BLaER1 treated with 17β-estradiol and CSF1 and Interleukin-3, amounts not matched to agents 10 nM and 100 nM (cell line): ENCODE results near the gene NPHP4.

ENCODE experiments used
- H3K27ac ChIP-seq, 11 experiments: shearing (Covaris generic); formaldehyde crosslinking; 2 replicates each; pipeline ENCODE4 v1.8.1; 2022
- H3K27me3 ChIP-seq, 11 experiments: shearing (Covaris generic); formaldehyde crosslinking; 2 replicates each; pipeline ENCODE4 v1.8.1; 2022
- H3K36me3 ChIP-seq, 11 experiments: shearing (Covaris generic); formaldehyde crosslinking; 2 replicates each; pipeline ENCODE4 v1.8.1; 2022
- H3K4me1 ChIP-seq, 10 experiments: shearing (Covaris generic); formaldehyde crosslinking; 2 replicates each; pipeline ENCODE4 v1.8.1; 2022
- H3K4me2 ChIP-seq, 11 experiments: shearing (Covaris generic); formaldehyde crosslinking; 2 replicates each; pipeline ENCODE4 v1.8.1; 2022
- H3K4me3 ChIP-seq, 10 experiments: shearing (Covaris generic); formaldehyde crosslinking; 2 replicates each; pipeline ENCODE4 v1.8.1; 2022
- H3K9ac ChIP-seq, 11 experiments: shearing (Covaris generic); formaldehyde crosslinking; 2 replicates each; pipeline ENCODE4 v1.8.1; 2022
- H3K9me3 ChIP-seq, 11 experiments: shearing (Covaris generic); formaldehyde crosslinking; replicated peaks in 1 of 11; 2 replicates each; pipeline ENCODE4 v1.8.1; 2022
- H4K20me1 ChIP-seq, 11 experiments: shearing (Covaris generic); formaldehyde crosslinking; 2 replicates each; pipeline ENCODE4 v1.8.1; 2022
- Cebpa-rat ChIP-seq, 11 experiments: shearing (Covaris generic); IDR thresholded peaks; 2 replicates each; pipeline ENCODE4 v1.8.1; 2022

Gene NPHP4

GRCh38 chr1:5908461-5909375, 83.5 kb downstream of the NPHP4 start:
- Histone ChIP-seq H3K36me3 (peaks cover 21 to 53% (median 34%) of the 10 kb centered on the region in 11 experiments), H3K4me2 (peak overlapping the region; percentile 27 to 83 (median 70)), H3K4me1 (peaks cover 11 to 48% (median 33%) of the 10 kb centered on the region in 10 experiments), H4K20me1 (peaks cover 0 to 35% (median 6%) of the 10 kb centered on the region in 11 experiments; a peak in 6 of 22 replicates), H3K27me3 (no peaks in the 10 kb centered on the region), H3K9ac (peak overlapping the region in 5 of 11 experiments; percentile 9 to 53 (median 45); a peak in 7 of 22 replicates), H3K27ac (peak overlapping the region in 5 of 11 experiments; percentile 8 to 45 (median 10); a peak in 6 of 22 replicates), H3K4me3 (no peak overlapping the region; a peak in 1 of 20 replicates), H3K9me3 (no peaks in the 10 kb centered on the region)
- no peak for TF ChIP-seq Cebpa-rat (IDR thresholded peaks at IDR 0.05)

- Histone ChIP-seq H3K27ac (no peak overlapping the region; a peak in 1 of 22 replicates), H4K20me1 (peaks cover 0 to 30% (median 6%) of the 10 kb centered on the region in 11 experiments; a peak in 6 of 22 replicates), H3K36me3 (peaks cover 27 to 60% (median 38%) of the 10 kb centered on the region in 11 experiments), H3K4me2 (peak overlapping the region in 10 of 11 experiments; percentile 27 to 83 (median 72); a peak in 19 of 22 replicates), H3K4me3 (no peak overlapping the region), H3K27me3 (no peaks in the 10 kb centered on the region), H3K9me3 (no peaks in the 10 kb centered on the region), H3K4me1 (peaks cover 11 to 45% (median 33%) of the 10 kb centered on the region in 10 experiments), H3K9ac (no peak overlapping the region)
- TF ChIP-seq Cebpa-rat (IDR thresholded peaks at IDR 0.05) = no peak
These were observed 84.3 kb downstream of the NPHP4 start for GRCh38 chr1:5907966-5908365.

DNA sequence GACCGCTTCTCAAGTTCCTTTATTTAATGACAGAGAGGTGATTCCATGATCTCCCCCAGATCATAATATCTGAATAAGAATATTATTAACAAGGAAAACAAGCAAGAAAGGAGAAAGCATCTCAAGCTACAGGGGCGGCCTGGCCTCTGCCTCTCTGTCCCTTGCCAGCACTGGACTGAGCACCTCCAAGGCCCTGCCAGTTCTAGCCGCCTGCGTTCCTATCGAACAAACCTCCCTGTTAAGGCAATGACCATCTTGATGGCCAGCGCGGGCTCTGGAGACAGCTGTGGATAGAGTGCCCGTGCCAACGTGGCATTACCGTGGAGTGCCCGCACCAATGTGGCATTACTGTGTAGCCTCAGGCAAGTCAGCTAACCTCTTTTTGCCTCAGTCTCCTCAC, 84.8 kb downstream of the NPHP4 start:
- Histone ChIP-seq H3K27me3 (no peaks in the 10 kb centered on the region), H3K4me3 (no peak overlapping the region), H3K27ac (no peak overlapping the region), H3K4me2 (peak overlapping the region in 4 of 11 experiments; percentile 73 to 83 (median 78); a peak in 4 of 22 replicates), H3K36me3 (peaks cover 27 to 66% (median 38%) of the 10 kb centered on the region in 11 experiments), H4K20me1 (peaks cover 0 to 30% (median 6%) of the 10 kb centered on the region in 11 experiments; a peak in 6 of 22 replicates), H3K9me3 (no peaks in the 10 kb centered on the region), H3K4me1 (peaks cover 11 to 46% (median 33%) of the 10 kb centered on the region in 10 experiments), H3K9ac (no peak overlapping the region)
- no peak for TF ChIP-seq Cebpa-rat (IDR thresholded peaks at IDR 0.05)

DNA sequence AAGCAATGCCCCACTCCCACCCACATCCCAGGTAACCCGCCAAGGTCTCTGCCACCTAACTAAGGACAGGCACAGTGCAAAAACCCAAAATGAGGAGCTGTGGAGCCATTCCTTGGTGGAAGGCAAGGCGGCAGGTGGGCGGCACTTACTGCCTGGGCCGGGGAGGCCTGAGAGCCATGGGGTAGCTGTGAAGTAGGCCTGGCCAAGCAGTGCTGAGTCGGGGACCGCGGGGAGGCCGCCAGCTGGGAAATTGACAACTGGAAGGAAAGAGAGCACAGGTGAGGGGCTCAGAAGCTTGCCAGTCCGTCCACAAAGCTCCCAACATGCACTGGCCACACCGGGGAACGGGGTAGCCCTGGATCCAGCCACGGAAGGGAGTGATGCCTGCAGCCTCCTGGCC, 85.3 kb downstream of the NPHP4 start:
- Histone ChIP-seq H3K9ac (no peak overlapping the region), H3K27me3 (no peaks in the 10 kb centered on the region), H3K4me1 (peaks cover 11 to 49% (median 38%) of the 10 kb centered on the region in 10 experiments), H3K27ac (no peak overlapping the region), H3K9me3 (no peaks in the 10 kb centered on the region), H3K4me2 (no peak overlapping the region), H4K20me1 (peaks cover 0 to 29% (median 6%) of the 10 kb centered on the region in 11 experiments; a peak in 6 of 22 replicates), H3K36me3 (peaks cover 27 to 66% (median 38%) of the 10 kb centered on the region in 11 experiments), H3K4me3 (no peak overlapping the region)
- TF ChIP-seq Cebpa-rat (IDR thresholded peaks at IDR 0.05) = no peak

GRCh38 chr1:5906116-5906515, 86.1 kb downstream of the NPHP4 start:
- Histone ChIP-seq H3K9me3 (no peaks in the 10 kb centered on the region), H3K27me3 (no peaks in the 10 kb centered on the region), H3K27ac (no peak overlapping the region), H3K9ac (no peak overlapping the region), H3K4me2 (no peak overlapping the region), H3K36me3 (peaks cover 27 to 64% (median 38%) of the 10 kb centered on the region in 11 experiments), H3K4me3 (no peak overlapping the region), H4K20me1 (peaks cover 0 to 25% (median 6%) of the 10 kb centered on the region in 11 experiments; a peak in 6 of 22 replicates), H3K4me1 (peaks cover 11 to 49% (median 39%) of the 10 kb centered on the region in 10 experiments)
- TF ChIP-seq Cebpa-rat (IDR thresholded peaks at IDR 0.05) = no peak

- H3K27me3 ChIP-seq = no peaks in the 10 kb centered on the region
- H3K36me3 ChIP-seq = peaks cover 27 to 62% (median 38%) of the 10 kb centered on the region in 11 experiments
- H3K9me3 ChIP-seq = no peaks in the 10 kb centered on the region
- H3K4me1 ChIP-seq = peaks cover 11 to 50% (median 46%) of the 10 kb centered on the region in 10 experiments
- TF ChIP-seq Cebpa-rat (IDR thresholded peaks at IDR 0.05) = no peak
- no peak overlapping the region for H3K27ac ChIP-seq
- no peak overlapping the region for H3K4me2 ChIP-seq
- no peak overlapping the region for H3K9ac ChIP-seq
- H3K4me3 ChIP-seq = no peak overlapping the region
- H4K20me1 ChIP-seq = peaks cover 0 to 18% (median 6%) of the 10 kb centered on the region in 11 experiments; a peak in 6 of 22 replicates
These were observed 86.8 kb downstream of the NPHP4 start for GRCh38 chr1:5905436-5905835.

- H4K20me1 ChIP-seq = peaks cover 0 to 10% (median 4%) of the 10 kb centered on the region in 11 experiments; a peak in 6 of 22 replicates
- H3K9me3 ChIP-seq = no peaks in the 10 kb centered on the region
- TF ChIP-seq Cebpa-rat (IDR thresholded peaks at IDR 0.05) = no peak
- H3K4me3 ChIP-seq = no peak overlapping the region
- no peak overlapping the region for H3K4me2 ChIP-seq
- peaks cover 11 to 51% (median 47%) of the 10 kb centered on the region in 10 experiments for H3K4me1 ChIP-seq
- H3K9ac ChIP-seq = no peak overlapping the region
- peaks cover 27 to 67% (median 38%) of the 10 kb centered on the region in 11 experiments for H3K36me3 ChIP-seq
- H3K27me3 ChIP-seq = no peaks in the 10 kb centered on the region
- no peak overlapping the region for H3K27ac ChIP-seq
These were observed 87.7 kb downstream of the NPHP4 start for GRCh38 chr1:5904551-5904950.

DNA sequence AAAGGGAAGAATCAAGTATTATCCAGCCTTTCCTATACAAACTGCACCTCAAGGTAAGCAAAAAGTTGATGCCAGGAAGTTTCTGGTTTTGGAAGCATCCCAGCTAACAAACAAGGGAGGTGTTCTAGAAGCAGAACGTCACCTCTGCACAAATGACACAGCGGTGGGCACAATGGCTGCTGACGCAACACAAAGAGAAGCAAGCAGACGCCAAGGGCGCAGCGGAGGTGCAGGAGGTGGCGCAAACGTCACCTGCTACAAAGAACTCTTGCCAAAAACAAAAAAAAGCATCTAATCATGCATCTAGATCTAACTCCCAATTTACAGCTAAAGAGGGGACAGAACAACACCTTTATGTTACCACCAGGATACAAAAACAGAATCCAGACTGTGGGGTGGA, 88.5 kb downstream of the NPHP4 start:
- peaks cover 0 to 2% (median 0%) of the 10 kb centered on the region in 11 experiments; a peak in 3 of 22 replicates for H4K20me1 ChIP-seq
- no peak overlapping the region for H3K27ac ChIP-seq
- no peak overlapping the region for H3K4me2 ChIP-seq
- H3K4me3 ChIP-seq = no peak overlapping the region
- no peaks in the 10 kb centered on the region for H3K27me3 ChIP-seq
- H3K36me3 ChIP-seq = peaks cover 27 to 75% (median 44%) of the 10 kb centered on the region in 11 experiments
- 0 out of 22 replicates have a peak, but pooled peaks cover 0 to 3% (median 0%) of the 10 kb centered on the region in 11 experiments for H3K9me3 ChIP-seq
- TF ChIP-seq Cebpa-rat (IDR thresholded peaks at IDR 0.05) = no peak
- H3K4me1 ChIP-seq = peaks cover 6 to 51% (median 47%) of the 10 kb centered on the region in 10 experiments
- no peak overlapping the region for H3K9ac ChIP-seq

DNA sequence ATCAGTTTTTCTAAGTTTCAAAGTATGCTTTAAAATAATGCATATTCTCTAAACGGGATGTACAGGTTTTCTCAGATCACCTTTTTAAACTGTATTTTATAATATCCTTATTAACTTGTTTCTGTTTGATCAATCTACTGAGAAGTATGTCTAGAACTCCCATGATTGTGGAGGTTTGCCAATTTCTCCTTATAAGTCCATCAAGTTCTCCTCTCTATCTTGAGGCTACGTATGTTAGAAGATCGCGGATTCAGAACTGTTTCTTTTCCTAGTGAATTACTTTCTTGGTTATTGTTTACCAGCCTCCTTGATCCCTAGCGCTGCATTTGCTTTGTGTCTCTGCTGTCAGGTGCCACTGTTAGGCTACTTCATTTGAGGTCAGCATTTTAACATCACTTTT, 89.2 kb downstream of the NPHP4 start:
- Histone ChIP-seq H3K27ac (no peak overlapping the region), H3K4me3 (no peak overlapping the region), H3K27me3 (no peaks in the 10 kb centered on the region), H3K9ac (no peak overlapping the region), H4K20me1 (no peaks in the 10 kb centered on the region), H3K4me1 (peaks cover 0 to 51% (median 45%) of the 10 kb centered on the region in 10 experiments; a peak in 17 of 20 replicates), H3K9me3 (peaks cover 0 to 8% (median 0%) of the 10 kb centered on the region in 11 experiments; a peak in 4 of 22 replicates), H3K36me3 (peaks cover 33 to 82% (median 48%) of the 10 kb centered on the region in 11 experiments), H3K4me2 (no peak overlapping the region)
- no peak for TF ChIP-seq Cebpa-rat (IDR thresholded peaks at IDR 0.05)
